GM23338 (cell line): ENCODE measurements around the gene DGAT2. TPM values are rescaled to one million over a fixed set of nuclear protein-coding genes. Genes with fewer than 3 reads are reported as not detected.

Experiments
- ATAC-seq: fragments of 200-7000 bp; cut with Tn5 transposase; 3 replicates; pipeline ENCODE4 v1.9.1; 2020
- DNase-seq: peaks from one replicate; pipeline ENCODE4 v3.0.0-alpha.2; 2015; ENCODE audit warnings: low spot score
- H2AFZ ChIP-seq: fragments of 200-600 bp; sonication (generic); 2 replicates; pipeline ENCODE4 v1.8.0; 2016; ENCODE audit warnings: antibody characterized with exemption, mild to moderate bottlenecking, moderate library complexity
- H3F3A ChIP-seq: fragments of 200-600 bp; sonication (generic); replicated peaks from 2 replicates; pipeline ENCODE4 v1.8.0; 2017; ENCODE audit warnings: antibody characterized with exemption, mixed run types, low read depth
- H3K27ac ChIP-seq: fragments of 200-600 bp; sonication (generic); 2 replicates; pipeline ENCODE4 v1.6.1; 2016; ENCODE audit warnings: low read depth
- H3K27me3 ChIP-seq: fragments of 200-600 bp; sonication (generic); 2 replicates; pipeline ENCODE4 v1.8.0; 2016; ENCODE audit warnings: mild to moderate bottlenecking, mixed run types, moderate library complexity; ENCODE audit not compliant: insufficient read depth
- H3K36me3 ChIP-seq: fragments of 200-600 bp; sonication (generic); 2 replicates; pipeline ENCODE4 v1.8.0; 2016; ENCODE audit warnings: mild to moderate bottlenecking; ENCODE audit not compliant: insufficient read depth
- H3K4me1 ChIP-seq: fragments of 200-600 bp; sonication (generic); 2 replicates; pipeline ENCODE4 v1.8.0; 2016; ENCODE audit warnings: mild to moderate bottlenecking, moderate library complexity; ENCODE audit not compliant: insufficient read depth
- H3K4me2 ChIP-seq: fragments of 200-600 bp; sonication (generic); 2 replicates; pipeline ENCODE4 v1.7.1; 2017; ENCODE audit warnings: mixed run types
- H3K4me3 ChIP-seq: fragments of 200-600 bp; sonication (generic); 2 replicates; pipeline ENCODE4 v1.6.1; 2016; ENCODE audit warnings: mixed run types
- H3K79me2 ChIP-seq: fragments of 200-600 bp; sonication (generic); replicated peaks from 2 replicates; pipeline ENCODE4 v1.8.0; 2017; ENCODE audit warnings: mild to moderate bottlenecking; ENCODE audit not compliant: insufficient read depth
- H3K9me2 ChIP-seq: fragments of 200-600 bp; sonication (generic); 2 replicates; pipeline ENCODE4 v1.8.0; 2017; ENCODE audit not compliant: insufficient read depth
- H4K20me1 ChIP-seq: fragments of 200-600 bp; sonication (generic); replicated peaks from 2 replicates; pipeline ENCODE4 v1.8.0; 2017; ENCODE audit warnings: mild to moderate bottlenecking; ENCODE audit not compliant: insufficient read depth
- H3K27ac Mint-ChIP-seq: 2 replicates; pipeline ENCODE4 v1.8.0; 2020; ENCODE audit warnings: inconsistent platforms, mild to moderate bottlenecking, moderate library complexity, mixed read lengths
- H3K27me3 Mint-ChIP-seq: 3 replicates; pipeline ENCODE4 v1.8.0; 2022; ENCODE audit warnings: low read depth, mild to moderate bottlenecking, moderate library complexity, mixed read lengths, inconsistent platforms; ENCODE audit not compliant: insufficient read depth, poor library complexity
- H3K36me3 Mint-ChIP-seq: 3 replicates; pipeline ENCODE4 v1.8.0; 2021; ENCODE audit warnings: low read depth, mild to moderate bottlenecking, inconsistent platforms, moderate library complexity, mixed read lengths
- H3K4me1 Mint-ChIP-seq: 3 replicates; pipeline ENCODE4 v1.8.0; 2020; ENCODE audit warnings: mild to moderate bottlenecking, inconsistent platforms, mixed read lengths
- H3K4me3 Mint-ChIP-seq: 3 replicates; pipeline ENCODE4 v1.8.0; 2021; ENCODE audit warnings: moderate library complexity, mild to moderate bottlenecking, inconsistent platforms, mixed read lengths
- H3K9me3 Mint-ChIP-seq: 3 replicates; pipeline ENCODE4 v1.8.0; 2020; ENCODE audit warnings: moderate library complexity, mild to moderate bottlenecking, inconsistent platforms, mixed read lengths
- CREB1 ChIP-seq: fragments of 250-450 bp; sonication (Bioruptor Pico); IDR thresholded peaks from 2 replicates; pipeline ENCODE4 v1.5.0; 2020; ENCODE audit warnings: low read depth, mild to moderate bottlenecking, moderate library complexity
- CTCF ChIP-seq, 2 experiments: fragments of 200-600 bp in 1 of 2; sonication (generic) in 1 of 2; conservative IDR thresholded peaks; 2 replicates each; pipeline versions ENCODE4 v1.5.1 to v1.6.1; 2016 to 2017; ENCODE audit warnings: antibody characterized with exemption in 2 of 2, low read depth in 2 of 2, mild to moderate bottlenecking in 2 of 2, moderate library complexity in 1 of 2
- ETS1 ChIP-seq: IDR thresholded peaks from 2 replicates; pipeline ENCODE4 v1.6.1; 2016; ENCODE audit warnings: antibody characterized with exemption
- EZH2 ChIP-seq: fragments of 200-600 bp; sonication (generic); IDR thresholded peaks from one replicate; pipeline ENCODE4 v1.8.0; 2017; ENCODE audit warnings: antibody characterized with exemption, mild to moderate bottlenecking, low read depth; ENCODE audit not compliant: unreplicated experiment
- EZH2phosphoT487 ChIP-seq: fragments of 200-600 bp; sonication (generic); IDR thresholded peaks from one replicate; pipeline ENCODE4 v1.8.1; 2018; ENCODE audit warnings: antibody characterized with exemption; ENCODE audit not compliant: unreplicated experiment
- JUNB ChIP-seq: IDR thresholded peaks from one replicate; pipeline ENCODE4 v1.6.1; 2016; ENCODE audit warnings: antibody characterized with exemption; ENCODE audit not compliant: unreplicated experiment
- NANOG ChIP-seq: IDR thresholded peaks from 2 replicates; pipeline ENCODE4 v1.6.1; 2016; ENCODE audit warnings: antibody characterized with exemption, borderline replicate concordance
- REST ChIP-seq: IDR thresholded peaks from one replicate; pipeline ENCODE4 v1.6.1; 2018; ENCODE audit warnings: antibody characterized with exemption; ENCODE audit not compliant: unreplicated experiment
- STAT1 ChIP-seq: IDR thresholded peaks from one replicate; pipeline ENCODE4 v1.6.1; 2016; ENCODE audit warnings: antibody characterized with exemption; ENCODE audit not compliant: unreplicated experiment
- ZNF114 ChIP-seq: fragments of 250-450 bp; sonication (Bioruptor Pico); IDR thresholded peaks from 2 replicates; pipeline ENCODE4 v1.5.0; 2020; ENCODE audit warnings: mild to moderate bottlenecking, moderate library complexity
- ZNF331 ChIP-seq: fragments of 250-450 bp; sonication (Bioruptor Pico); IDR thresholded peaks from 2 replicates; pipeline ENCODE4 v1.5.0; 2020; ENCODE audit warnings: low read depth, mild to moderate bottlenecking, moderate library complexity
- ZNF462 ChIP-seq: fragments of 250-450 bp; sonication (Bioruptor Pico); IDR thresholded peaks from 2 replicates; pipeline ENCODE4 v1.5.0; 2020; ENCODE audit warnings: mild to moderate bottlenecking, moderate library complexity
- polyA plus RNA-seq: library from polyadenylated mRNA; unstranded; fragments of >200 nt; fragmentation: Nextera tagmentation; extraction: Ambion mirVana; gene quantifications from 2 replicates; pipeline ENCODE4 v1.2.1, GENCODE V29; 2016
- total RNA-seq: library from RNA; depleted of rRNA; stranded (reverse); fragments of >200 nt; shearing (Covaris generic); gene quantifications from 2 replicates; pipeline ENCODE4 v1.2.3, GENCODE V29; 2014

The DGAT2 gene
- total and polyA plus RNA-seq, 2 experiments from 2014 or later = 1.9 to 2.6 TPM

- Mint-ChIP-seq H3K27ac (no peak overlapping the region), H3K27me3 (peaks cover 1% of the 10 kb centered on the region), H3K4me3 (no peak overlapping the region), H3K9me3 (no peaks in the 10 kb centered on the region), H3K4me1 (no peaks in the 10 kb centered on the region), H3K36me3 (no peaks in the 10 kb centered on the region)
- no peak overlapping the region for H3K4me3 ChIP-seq
- H3K4me2 ChIP-seq = no peak overlapping the region
- no peaks in the 10 kb centered on the region for H3K4me1 ChIP-seq
- no peak overlapping the region for H2AFZ ChIP-seq
- H3K79me2 ChIP-seq = no peaks in the 10 kb centered on the region
- no peaks in the 10 kb centered on the region; the same call in 1 of the 2 replicates for H4K20me1 ChIP-seq
- ATAC-seq (no peak), DNase-seq (no peak)
- no peak overlapping the region for H3K27ac ChIP-seq
- H3K27me3 ChIP-seq = no peaks in the 10 kb centered on the region
- no peaks in the 10 kb centered on the region for H3F3A ChIP-seq
- 0 out of 2 replicates have a peak, but pooled peaks cover 4% of the 10 kb centered on the region for H3K9me2 ChIP-seq
- no peak for TF ChIP-seq EZH2
- TF ChIP-seq JUNB = no peak
- no peak for TF ChIP-seq ZNF114 (CRISPR knock-in tag)
- no peak for TF ChIP-seq NANOG
- no peak for TF ChIP-seq STAT1
- no peak for TF ChIP-seq ZNF462
- no peak for TF ChIP-seq ETS1
- no peak for TF ChIP-seq ZNF331 (CRISPR knock-in tag)
- no peak for TF ChIP-seq EZH2phosphoT487
- no peak for TF ChIP-seq CTCF (conservative IDR thresholded peaks at IDR 0.05; ENCODE audit: low read depth in 2 of 2)
- TF ChIP-seq REST = no peak
- TF ChIP-seq CREB1 (CRISPR knock-in tag) = no peak
- no peaks in the 10 kb centered on the region for H3K36me3 ChIP-seq
These were observed 42.8 kb upstream of the DGAT2 start for GRCh38 chr11:75725547-75726320.
